ENCODE data around the gene SORCS2.
A peak's percentile ranks its signal among the peaks of the same experiment; 100 is the strongest.

Gene SORCS2

DNA sequence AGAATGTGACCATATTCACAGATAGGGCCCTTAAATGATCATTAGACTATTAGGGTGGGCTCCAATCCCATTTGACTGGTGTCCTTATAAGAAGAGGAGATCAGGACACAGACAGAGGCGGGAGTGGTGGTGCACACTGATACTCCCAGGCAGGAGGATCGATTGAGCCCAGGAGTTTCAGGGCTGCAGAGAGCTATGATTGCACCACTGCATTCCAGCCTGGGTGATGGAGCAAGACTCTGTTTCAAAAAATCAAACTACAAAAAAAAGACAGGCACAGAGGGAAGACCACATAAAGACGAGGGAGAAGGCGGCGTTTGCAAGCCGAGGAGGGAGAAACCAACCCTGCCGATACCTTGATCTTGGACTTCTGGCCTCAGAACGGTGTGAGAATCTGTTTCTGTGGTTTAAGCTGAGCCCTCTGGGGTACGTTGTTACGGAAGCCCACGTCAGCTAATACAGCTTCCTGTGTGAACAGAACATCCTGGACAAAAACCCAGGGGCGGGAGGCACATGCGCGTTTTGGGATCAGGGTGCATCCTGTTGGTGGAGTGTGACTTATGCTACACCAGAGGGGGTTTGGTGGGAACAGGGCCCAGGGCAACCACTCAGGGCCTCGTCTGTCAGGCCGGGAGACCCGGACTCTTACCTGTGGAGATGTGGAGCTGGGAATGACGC lies 454.2 kb downstream of the SORCS2 start:
- TF ChIP-seq, protein P1, sequence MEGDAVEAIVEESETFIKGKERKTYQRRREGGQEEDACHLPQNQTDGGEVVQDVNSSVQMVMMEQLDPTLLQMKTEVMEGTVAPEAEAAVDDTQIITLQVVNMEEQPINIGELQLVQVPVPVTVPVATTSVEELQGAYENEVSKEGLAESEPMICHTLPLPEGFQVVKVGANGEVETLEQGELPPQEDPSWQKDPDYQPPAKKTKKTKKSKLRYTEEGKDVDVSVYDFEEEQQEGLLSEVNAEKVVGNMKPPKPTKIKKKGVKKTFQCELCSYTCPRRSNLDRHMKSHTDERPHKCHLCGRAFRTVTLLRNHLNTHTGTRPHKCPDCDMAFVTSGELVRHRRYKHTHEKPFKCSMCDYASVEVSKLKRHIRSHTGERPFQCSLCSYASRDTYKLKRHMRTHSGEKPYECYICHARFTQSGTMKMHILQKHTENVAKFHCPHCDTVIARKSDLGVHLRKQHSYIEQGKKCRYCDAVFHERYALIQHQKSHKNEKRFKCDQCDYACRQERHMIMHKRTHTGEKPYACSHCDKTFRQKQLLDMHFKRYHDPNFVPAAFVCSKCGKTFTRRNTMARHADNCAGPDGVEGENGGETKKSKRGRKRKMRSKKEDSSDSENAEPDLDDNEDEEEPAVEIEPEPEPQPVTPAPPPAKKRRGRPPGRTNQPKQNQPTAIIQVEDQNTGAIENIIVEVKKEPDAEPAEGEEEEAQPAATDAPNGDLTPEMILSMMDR (conservative IDR thresholded peaks at IDR 0.05; ENCODE audit: low read depth, low read length) = no peak
- DNase-seq (ENCODE audit: low read depth) = peak; percentile 55
- H3K4me3 ChIP-seq (ENCODE audit: low read depth, low read length) = no peak overlapping the region

DNA sequence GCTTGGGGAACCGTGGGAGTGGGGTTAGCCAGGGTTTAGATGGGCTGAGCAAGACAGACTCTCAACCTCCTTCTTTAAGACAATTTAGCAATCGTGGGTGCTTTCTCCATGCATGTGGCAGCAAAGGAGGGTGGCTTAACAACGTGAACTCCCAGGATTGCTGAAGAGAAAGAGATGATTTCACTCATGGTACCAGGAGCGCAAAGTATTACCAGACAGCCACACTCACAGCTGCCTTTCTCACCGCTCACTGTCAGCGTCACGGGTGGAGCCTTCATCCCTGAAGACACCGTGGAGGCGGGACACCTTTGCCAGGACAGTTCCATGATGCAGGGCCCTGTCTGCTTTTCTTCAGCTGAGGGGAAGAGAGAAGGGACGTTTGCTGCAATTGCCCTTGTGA lies 454.8 kb downstream of the SORCS2 start:
- TF ChIP-seq, protein P1 (conservative IDR thresholded peaks at IDR 0.05; ENCODE audit: low read depth, low read length) = no peak
- no peak overlapping the region for H3K4me3 ChIP-seq (ENCODE audit: low read depth, low read length)
- DNase-seq (ENCODE audit: low read depth) = no peak

DNA sequence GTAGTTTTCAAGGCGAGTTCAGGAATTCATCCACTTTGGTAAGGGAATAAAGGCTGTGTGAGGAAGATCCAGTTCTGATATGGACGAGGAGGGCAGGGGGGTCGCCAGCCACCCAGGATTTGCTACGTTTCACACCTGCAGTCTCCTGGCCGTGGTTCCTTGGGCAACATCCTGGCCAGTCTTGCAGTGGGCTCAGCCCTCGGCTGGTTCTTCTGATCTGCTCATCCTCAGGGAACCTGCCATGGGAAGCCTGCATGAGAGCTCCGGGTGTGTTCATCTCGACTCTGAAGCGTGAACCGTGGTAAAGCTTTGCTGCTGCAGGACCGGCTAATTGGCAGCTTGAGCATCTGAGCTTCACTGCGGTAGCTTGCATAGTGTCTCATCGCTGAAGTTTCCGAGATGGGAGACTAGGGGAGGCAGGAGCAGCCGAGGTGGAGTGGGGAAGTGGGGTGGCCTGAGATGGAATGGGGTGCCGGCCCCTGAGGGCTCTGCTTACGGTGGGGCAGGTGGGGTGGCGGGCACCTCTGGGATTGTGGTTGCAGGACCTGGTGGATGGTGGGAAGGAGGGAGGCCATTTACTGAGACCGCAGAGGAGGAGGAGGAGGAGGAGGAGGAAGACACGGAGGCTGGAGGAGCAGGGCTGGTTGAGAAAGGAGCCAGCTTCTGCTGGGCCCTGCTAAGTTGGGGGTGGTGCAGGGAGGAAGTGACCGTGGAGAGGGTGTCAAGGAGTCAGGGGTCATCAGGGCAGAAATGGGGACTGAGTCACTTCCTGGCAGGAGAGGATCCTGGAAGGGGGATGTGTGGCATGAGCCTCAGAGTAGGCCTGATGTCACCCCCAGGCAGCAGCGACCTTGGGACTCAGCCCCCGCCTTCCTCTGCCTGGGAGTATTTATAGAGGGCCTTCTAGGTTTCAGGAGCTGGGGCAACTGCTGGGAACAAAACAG lies 455.5 kb downstream of the SORCS2 start:
- H3K4me3 ChIP-seq (ENCODE audit: low read depth, low read length) = no peak overlapping the region
- peak; percentile 55 for DNase-seq (ENCODE audit: low read depth)
- TF ChIP-seq, protein P1 (conservative IDR thresholded peaks at IDR 0.05; ENCODE audit: low read depth, low read length) = no peak

DNA sequence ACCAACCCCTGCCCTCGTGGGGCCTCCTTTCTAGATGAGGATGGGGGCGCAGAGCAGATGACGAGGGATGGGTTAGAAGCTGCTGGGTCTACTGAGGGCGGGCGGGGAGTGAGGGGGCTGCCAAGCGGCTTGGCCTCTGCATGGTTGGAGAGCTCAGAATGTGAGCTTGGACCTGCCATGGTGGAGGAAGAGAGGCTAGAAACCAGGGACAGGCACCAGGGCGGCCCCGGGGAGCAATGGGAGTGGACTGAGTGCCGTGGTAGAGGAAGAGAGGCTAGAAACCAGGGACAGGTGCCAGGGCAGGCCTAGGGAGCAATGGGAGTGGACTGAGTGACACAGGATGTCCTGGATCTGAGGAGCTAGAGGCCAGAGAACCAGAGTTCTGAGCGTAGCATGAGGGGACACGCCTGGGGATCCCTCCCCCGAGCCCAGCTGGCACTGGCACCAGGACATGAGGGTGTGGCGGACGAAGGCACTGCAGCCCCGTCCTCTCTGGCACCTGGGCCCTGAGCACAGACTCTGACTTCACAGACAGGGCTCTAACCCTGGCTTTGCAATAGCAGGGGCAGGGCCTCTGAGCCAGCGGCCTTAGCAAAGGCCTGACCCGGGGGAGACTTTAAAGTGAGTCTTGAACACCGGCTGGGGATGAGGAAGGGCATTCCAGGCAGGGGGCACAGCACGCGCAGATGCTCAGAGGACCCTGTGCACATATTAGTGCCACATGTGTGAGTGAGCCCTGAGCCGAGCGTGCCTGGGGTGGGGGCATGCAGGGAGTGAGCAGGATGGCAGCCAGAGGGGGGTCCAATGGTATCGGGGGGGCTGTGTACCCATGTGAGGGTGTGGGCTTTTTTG lies 456.4 kb downstream of the SORCS2 start:
- DNase-seq (ENCODE audit: low read depth) = no peak
- TF ChIP-seq, protein P1 (conservative IDR thresholded peaks at IDR 0.05; ENCODE audit: low read depth, low read length) = no peak
- no peak overlapping the region for H3K4me3 ChIP-seq (ENCODE audit: low read depth, low read length)

DNA sequence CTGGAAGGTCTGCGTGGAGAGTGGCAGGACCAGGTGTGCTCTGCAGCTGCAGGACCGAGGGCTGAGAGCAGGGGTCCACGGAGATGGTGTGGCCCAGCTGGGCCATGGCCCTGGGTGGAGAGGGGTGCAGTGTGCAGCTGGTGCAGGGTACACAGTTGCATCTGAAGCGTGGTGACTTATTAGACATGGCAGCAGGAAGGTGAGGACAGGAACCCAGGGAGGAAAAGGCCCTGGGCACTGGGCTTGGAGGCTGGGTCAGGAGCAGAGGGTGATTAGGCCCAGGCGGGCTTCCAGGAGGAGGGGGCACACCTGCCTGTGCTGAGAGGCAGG lies 457.0 kb downstream of the SORCS2 start:
- no peak for DNase-seq (ENCODE audit: low read depth)
- TF ChIP-seq, protein P1 (conservative IDR thresholded peaks at IDR 0.05; ENCODE audit: low read depth, low read length) = no peak
- no peak overlapping the region for H3K4me3 ChIP-seq (ENCODE audit: low read depth, low read length)

DNA sequence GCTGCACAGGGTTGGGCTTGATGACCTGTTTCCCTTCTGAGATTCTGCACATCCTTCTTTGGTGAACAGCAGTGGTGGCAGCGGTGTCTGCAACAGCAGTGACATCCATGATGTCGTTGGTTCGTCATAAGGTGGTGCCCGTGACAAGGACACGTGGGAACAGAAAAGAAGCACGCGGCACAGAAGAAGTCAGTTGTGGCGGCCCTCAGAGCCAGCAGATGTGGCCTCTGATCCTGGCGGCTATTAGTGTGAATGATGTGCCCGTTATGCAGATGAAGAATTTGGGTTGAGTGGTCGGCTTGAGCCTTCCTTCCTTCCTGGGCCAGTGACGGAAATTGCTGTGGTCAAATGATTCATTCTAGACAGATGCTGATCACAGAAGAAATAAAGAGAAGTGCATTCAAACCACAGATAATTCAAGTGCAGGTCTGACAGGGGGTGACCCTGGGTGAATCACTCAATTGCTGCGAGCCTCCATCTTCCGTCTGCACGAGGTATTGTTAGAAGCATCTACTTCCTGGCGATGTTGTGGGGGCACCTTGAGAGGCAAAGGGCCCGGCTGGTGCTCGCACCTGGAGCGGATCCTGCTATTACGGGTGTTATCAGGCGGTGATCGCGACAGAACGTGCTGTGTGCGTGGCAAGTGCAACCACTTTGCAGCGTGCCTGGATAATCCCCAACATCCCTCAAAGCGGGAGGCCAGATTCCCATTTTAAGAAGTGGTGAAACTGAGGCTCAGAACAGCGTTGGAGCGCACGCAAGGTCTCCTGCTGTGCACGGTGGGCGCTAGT lies 457.6 kb downstream of the SORCS2 start:
- DNase-seq (ENCODE audit: low read depth) = peak; percentile 92
- TF ChIP-seq, protein P1 (conservative IDR thresholded peaks at IDR 0.05; ENCODE audit: low read depth, low read length) = peak; percentile 21
- H3K4me3 ChIP-seq (ENCODE audit: low read depth, low read length) = no peak overlapping the region

Data from choroid plexus epithelial cell (primary cell).